K562 treated with DMSO at 1 percent for 48 hours (cell line): ENCODE measurements around the gene DPH3. TPM values are rescaled to one million over a fixed set of nuclear protein-coding genes. Genes with fewer than 3 reads are reported as not detected.

ENCODE experiments used
- total RNA-seq: library from RNA; unstranded; fragments of 300-600 nt; gene quantifications from 2 replicates; pipeline ENCODE4 v1.2.3, GENCODE V29; 2022; ENCODE audit warnings: low replicate concordance; ENCODE audit errors: extremely low read depth

Gene DPH3
- not detected in 2 replicates for total RNA-seq

DNA sequence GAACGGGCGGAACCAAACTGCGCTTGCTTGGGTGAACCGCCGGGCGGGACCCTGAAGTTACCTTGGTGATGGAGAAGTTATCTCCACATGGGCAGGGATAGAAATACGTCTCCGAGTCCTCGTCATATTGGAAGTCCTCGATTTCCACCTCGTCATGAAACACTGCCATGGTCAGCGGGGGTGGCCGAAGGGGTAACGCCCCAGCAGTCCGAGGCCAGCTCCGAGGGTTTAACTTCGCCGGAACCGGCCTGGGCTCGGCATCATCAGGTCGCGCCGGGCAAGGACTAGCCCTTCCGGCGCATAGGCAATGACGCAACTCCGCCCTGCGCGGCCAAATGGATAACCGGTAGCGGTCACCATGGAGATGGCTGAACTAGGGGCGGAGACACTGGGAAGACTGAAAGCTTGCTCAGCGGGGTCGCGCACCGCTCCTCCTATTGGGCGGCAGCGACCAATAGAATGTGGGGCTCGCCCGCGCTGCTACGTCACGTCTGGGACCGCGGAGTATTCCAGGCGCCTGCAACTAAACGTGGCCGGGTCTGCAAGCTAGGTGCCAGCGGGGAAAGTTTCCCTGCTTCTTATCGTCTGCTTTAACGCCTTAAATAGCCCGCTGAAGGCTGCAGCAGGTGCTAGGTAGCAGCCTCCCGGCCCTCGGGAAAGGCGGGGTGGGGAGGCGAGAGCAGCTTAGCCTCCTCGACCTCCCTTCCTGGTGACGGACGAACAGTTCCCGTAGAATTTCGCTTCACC lies at the start of gene DPH3, which contains the start of gene OXNAD1:
TSS of gene DPH3 (minus strand) at position 236 of the 747 bp plus-strand sequence. CDS start at position 169, 67 bp downstream.
TSS of gene OXNAD1 (plus strand) at position 505 of the 747 bp plus-strand sequence. CDS start 5,741 bp downstream, outside the sequence.

Other genes with a start within 250 kb of the DPH3 start
- not detected in 2 replicates for gene GALNT15, start 90.3 kb downstream of the DPH3 start, total RNA-seq
- not detected in 2 replicates for gene OXNAD1, start 269 bp upstream of the DPH3 start, total RNA-seq
- gene RFTN1, start 248.8 kb upstream of the DPH3 start, total RNA-seq, result not detected in 2 replicates